WTC11 (cell line): Measurements from ENCODE around the gene GALNT12.

ENCODE experiments used
- FOXP4 ChIP-seq: sonication (generic); formaldehyde crosslinking; IDR thresholded peaks from 2 replicates; pipeline ENCODE4 v1.8.0; 2022; ENCODE audit warnings: mild to moderate bottlenecking, missing genetic modification reagents
- TCF7 ChIP-seq: sonication (generic); formaldehyde crosslinking; IDR thresholded peaks from 2 replicates; pipeline ENCODE4 v1.8.0; 2022; ENCODE audit warnings: mild to moderate bottlenecking, low read depth, missing genetic modification reagents, moderate library complexity

GRCh38 chr9:98821831-98822230 is 14.4 kb downstream of the GALNT12 start:
- TF ChIP-seq FOXP4 (CRISPR knock-in tag) = no peak
- no peak for TF ChIP-seq TCF7 (CRISPR knock-in tag)
